Activated CD8-positive, alpha-beta T cell treated with anti-CD3 and anti-CD28 coated beads for 36 hours (primary cell): Measurements from ENCODE around the gene TST. TPM values are rescaled to one million over a fixed set of nuclear protein-coding genes. Genes with fewer than 3 reads are reported as not detected.

Experiments
- ATAC-seq: fragments of 200-7000 bp; cut with Tn5 transposase; one replicate; pipeline ENCODE4 v1.10.0; 2021; ENCODE audit warnings: mild to moderate bottlenecking, moderate library complexity
- CTCF ChIA-PET: fragments of 350-600 bp; sonication (Branson Sonifier 250); formaldehyde crosslinking; loops from one replicate; lab custom pipeline; 2021; ENCODE audit warnings: antibody characterized with exemption; lab: Charles Lee
- POLR2A ChIA-PET: fragments of 350-600 bp; sonication (Branson Sonifier 250); formaldehyde crosslinking; loops from one replicate; lab custom pipeline; 2021; ENCODE audit warnings: antibody characterized with exemption; lab: Charles Lee
- DNase-seq: peaks from one replicate; pipeline ENCODE4 v3.0.0-alpha.2; 2020
- H3K27ac Mint-ChIP-seq: one replicate; pipeline ENCODE4 v1.8.0; 2021; ENCODE audit warnings: mild to moderate bottlenecking, mixed read lengths
- H3K27me3 Mint-ChIP-seq: one replicate; pipeline ENCODE4 v1.8.0; 2021; ENCODE audit warnings: mixed read lengths
- H3K36me3 Mint-ChIP-seq: one replicate; pipeline ENCODE4 v1.8.0; 2021; ENCODE audit warnings: low read depth, mixed read lengths
- H3K4me1 Mint-ChIP-seq: one replicate; pipeline ENCODE4 v1.8.0; 2021; ENCODE audit warnings: low read depth, mixed read lengths
- H3K4me3 Mint-ChIP-seq: one replicate; pipeline ENCODE4 v1.8.0; 2021; ENCODE audit warnings: mild to moderate bottlenecking, moderate library complexity, mixed read lengths
- H3K9me3 Mint-ChIP-seq: one replicate; pipeline ENCODE4 v1.8.0; 2021; ENCODE audit warnings: mixed read lengths
- intact Hi-C: fragments of 100-400 bp; cut with micrococcal nuclease; formaldehyde crosslinking; loops from one replicate; pipeline ENCODE4 v1.10.0; 2022
- total RNA-seq, 2 experiments: library from RNA; stranded (reverse); gene quantifications; one replicate each; pipeline ENCODE4 v1.2.3, GENCODE V29; 2021
- TF ChIP-seq, protein P1 (sequence below): fragments of 200-600 bp; IDR thresholded peaks from one replicate; pipeline ENCODE4 v1.8.0; 2022; ENCODE audit warnings: antibody characterized with exemption, mild to moderate bottlenecking

TST gene
- total RNA-seq, 2 experiments from 2014 or later = 1.2 to 1.8 TPM

DNA sequence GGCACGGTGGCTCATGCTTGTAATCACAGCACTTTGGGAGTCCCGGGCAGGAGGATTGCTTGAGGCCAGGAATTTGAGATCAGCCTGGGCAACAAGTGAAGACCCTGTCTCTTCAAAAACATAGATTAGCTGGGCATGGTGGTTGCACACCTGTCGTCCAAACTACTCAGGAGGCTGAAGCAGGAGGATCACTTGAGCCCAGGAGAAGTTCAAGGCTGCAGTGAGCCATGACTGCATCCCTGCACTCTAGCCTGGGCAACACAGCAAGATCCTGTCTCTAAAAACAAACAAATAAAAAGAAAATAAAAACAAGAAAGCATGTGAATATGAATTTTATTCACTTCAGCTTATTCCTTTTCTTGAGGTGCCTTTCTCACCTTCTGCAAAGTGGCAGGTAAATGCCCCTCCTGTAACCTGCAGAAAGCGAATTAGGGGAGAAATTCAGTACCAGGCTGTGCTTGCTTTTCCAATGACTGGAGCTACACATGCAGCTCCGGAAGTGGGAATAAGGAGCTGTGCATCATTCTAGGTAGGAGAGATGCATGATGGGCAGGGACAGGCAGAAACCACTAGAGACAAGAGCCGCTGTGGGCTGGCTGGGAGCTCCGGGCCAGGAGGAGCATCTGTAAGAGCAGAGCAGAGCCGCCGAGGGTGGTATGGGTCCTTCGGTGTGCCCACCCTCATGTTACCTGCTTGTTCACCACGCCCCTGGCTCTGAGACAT is 17.6 kb upstream of the TST start:
- no peak for ATAC-seq
- H3K4me3 Mint-ChIP-seq = no peak overlapping the region

DNA sequence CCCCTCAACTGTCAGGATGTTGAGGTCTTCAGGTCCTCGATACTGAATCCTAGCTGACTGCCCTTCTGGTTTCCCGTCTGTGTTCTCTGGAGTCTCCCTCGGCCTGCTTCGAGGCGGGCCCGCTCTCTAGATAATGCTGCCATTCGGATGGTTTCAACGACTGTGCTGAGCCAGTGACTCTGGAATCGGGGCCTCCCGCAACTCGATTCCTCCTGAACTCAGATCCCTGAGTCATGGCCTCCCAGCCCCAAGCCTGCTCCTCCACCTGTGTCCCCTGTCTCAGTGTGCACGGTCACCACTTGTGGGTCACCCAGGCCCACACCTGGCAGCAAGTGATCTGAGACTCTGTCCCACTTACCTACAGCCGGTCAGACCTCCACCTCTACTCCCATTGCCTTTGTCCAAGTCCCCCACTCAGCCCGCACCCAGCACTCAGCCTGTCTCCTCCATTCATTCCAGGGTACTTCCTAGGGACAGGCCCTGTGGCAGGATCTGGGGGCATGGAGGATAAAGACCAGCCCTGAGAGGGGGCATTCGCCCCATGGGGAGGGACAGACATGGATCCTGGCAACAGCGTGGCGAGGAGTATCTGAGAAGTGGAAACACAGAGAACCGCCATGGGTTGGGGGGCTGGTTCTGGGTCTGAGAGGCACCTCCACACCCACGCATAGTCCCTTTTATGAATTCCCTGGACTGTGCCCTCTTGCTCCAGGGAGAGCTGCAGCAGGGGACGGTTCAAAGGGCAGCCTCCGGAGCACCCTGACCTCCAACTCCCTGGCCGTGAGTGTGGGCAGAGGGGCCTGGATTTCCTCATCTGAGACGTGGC is 14.6 kb upstream of the TST start:
- H3K4me3 Mint-ChIP-seq = no peak overlapping the region
- H3K27me3 Mint-ChIP-seq = peaks cover 4% of the 10 kb centered on the region
- no peak for DNase-seq
- intact Hi-C loops = no loop called here
- ATAC-seq = no peak
- no peaks in the 10 kb centered on the region for H3K36me3 Mint-ChIP-seq
- H3K4me1 Mint-ChIP-seq = no peaks in the 10 kb centered on the region
- no peak overlapping the region for H3K27ac Mint-ChIP-seq
- CTCF ChIA-PET = interaction anchor here (0.9 to 3.2 kb wide), 4 partner anchors 12 to 56 kb away, joined by 3 to 18 read pairs (median 4); no protein-coding TSS in a partner anchor
- no peaks in the 10 kb centered on the region for H3K9me3 Mint-ChIP-seq
- POLR2A ChIA-PET = no interaction called here
- TF ChIP-seq, protein P1, sequence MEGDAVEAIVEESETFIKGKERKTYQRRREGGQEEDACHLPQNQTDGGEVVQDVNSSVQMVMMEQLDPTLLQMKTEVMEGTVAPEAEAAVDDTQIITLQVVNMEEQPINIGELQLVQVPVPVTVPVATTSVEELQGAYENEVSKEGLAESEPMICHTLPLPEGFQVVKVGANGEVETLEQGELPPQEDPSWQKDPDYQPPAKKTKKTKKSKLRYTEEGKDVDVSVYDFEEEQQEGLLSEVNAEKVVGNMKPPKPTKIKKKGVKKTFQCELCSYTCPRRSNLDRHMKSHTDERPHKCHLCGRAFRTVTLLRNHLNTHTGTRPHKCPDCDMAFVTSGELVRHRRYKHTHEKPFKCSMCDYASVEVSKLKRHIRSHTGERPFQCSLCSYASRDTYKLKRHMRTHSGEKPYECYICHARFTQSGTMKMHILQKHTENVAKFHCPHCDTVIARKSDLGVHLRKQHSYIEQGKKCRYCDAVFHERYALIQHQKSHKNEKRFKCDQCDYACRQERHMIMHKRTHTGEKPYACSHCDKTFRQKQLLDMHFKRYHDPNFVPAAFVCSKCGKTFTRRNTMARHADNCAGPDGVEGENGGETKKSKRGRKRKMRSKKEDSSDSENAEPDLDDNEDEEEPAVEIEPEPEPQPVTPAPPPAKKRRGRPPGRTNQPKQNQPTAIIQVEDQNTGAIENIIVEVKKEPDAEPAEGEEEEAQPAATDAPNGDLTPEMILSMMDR = no peak

More for the DNA sequence above, 17.6 kb upstream of the TST start:
- TF ChIP-seq, protein P1 = no peak
- Mint-ChIP-seq H3K9me3 (no peaks in the 10 kb centered on the region), H3K27ac (no peak overlapping the region), H3K36me3 (no peaks in the 10 kb centered on the region), H3K4me1 (peaks cover 8% of the 10 kb centered on the region), H3K27me3 (peaks cover 5% of the 10 kb centered on the region)
- ChIA-PET POLR2A (interaction anchor here (1.3 kb wide), 1 partner anchor 11 kb away, joined by 4 read pairs; no protein-coding TSS in a partner anchor), CTCF (interaction anchor here (0.8 to 1.2 kb wide), 3 partner anchors 9 to 161 kb away, joined by 3 read pairs; no protein-coding TSS in a partner anchor)
- intact Hi-C loops = no loop called here
- DNase-seq = no peak

DNA sequence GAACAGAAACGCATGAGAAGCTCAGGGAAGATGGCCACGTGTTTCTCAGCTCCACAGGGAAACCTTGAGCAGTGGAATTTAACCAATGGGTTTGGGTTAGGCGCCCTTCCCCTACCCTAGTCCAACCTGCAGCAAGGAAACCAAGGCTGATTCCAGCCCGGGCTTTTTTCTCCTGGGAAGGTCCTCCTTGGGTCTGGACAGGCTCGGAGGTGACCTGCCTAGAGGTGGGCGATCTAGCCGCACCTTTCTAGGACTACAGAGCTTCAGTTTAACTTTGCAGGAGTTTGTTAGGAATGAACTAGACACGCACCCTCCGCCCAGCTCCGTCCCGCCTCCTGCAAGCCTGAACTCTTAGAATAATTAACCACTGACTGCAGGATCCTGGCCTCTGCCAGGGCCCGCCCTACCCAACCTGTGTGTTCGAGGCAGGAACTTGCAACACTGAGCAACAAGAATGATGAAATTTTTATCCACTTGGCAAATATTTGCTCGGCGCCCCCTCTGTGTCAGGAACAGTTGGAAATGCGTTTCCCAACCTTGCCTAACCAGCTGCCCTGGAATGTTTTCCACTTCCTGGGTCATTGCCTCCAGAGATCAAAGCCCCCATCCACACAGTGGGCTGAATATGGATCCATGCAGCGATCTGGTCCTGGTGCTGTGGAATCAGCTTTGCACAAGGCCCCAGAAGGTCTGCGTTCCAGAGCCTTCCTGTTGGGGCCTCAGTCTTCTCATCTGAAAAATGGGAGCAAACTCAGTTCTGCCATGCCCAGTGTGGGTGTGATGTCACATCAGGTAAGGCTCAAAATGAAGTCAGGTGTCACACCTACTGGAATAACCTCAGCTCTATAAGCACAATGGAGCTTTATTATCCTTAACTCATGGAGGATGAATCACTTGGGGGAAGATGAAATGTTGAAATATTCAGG is 13.6 kb upstream of the TST start:
- Mint-ChIP-seq H3K9me3 (no peaks in the 10 kb centered on the region), H3K27me3 (peaks cover 4% of the 10 kb centered on the region), H3K27ac (no peak overlapping the region), H3K4me3 (no peak overlapping the region), H3K4me1 (no peaks in the 10 kb centered on the region), H3K36me3 (no peaks in the 10 kb centered on the region)
- intact Hi-C loops = no loop called here
- ChIA-PET POLR2A (interaction anchor here (1.2 kb wide), 1 partner anchor 14 kb away, joined by 3 read pairs; the partner anchor contains the start of gene TST), CTCF (interaction anchor here (0.7 to 3.2 kb wide), 8 partner anchors 8 to 55 kb away, joined by 3 to 18 read pairs (median 3); no protein-coding TSS in a partner anchor)
- ATAC-seq (no peak), DNase-seq (no peak)
- TF ChIP-seq, protein P1 = no peak

DNA sequence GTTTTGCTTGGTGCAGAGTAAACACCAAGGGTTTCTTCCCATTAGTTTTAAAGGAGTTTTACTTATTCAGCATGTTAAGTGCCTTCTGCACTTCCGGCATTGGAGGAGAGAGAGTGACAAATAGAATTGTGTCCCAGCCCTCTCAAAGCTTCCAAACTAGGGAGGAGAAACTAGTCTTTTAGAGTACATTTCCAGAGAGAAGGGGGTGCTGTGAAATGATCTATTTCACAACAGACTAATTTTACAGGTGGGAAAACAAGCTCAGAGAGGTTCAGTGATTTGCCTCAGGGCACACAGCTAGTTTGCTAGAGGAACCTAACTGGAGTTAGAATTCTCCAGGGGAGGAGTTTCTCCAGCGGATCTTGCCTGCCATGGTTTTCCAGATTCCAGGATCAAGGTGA is 12.9 kb upstream of the TST start:
- POLR2A ChIA-PET = interaction anchor here (1.2 kb wide), 1 partner anchor 13 kb away, joined by 3 read pairs; the partner anchor contains the start of gene TST
- Mint-ChIP-seq H3K27me3 (peaks cover 2% of the 10 kb centered on the region), H3K27ac (no peak overlapping the region), H3K4me1 (no peaks in the 10 kb centered on the region), H3K4me3 (no peak overlapping the region), H3K36me3 (no peaks in the 10 kb centered on the region), H3K9me3 (no peaks in the 10 kb centered on the region)
- TF ChIP-seq, protein P1 = no peak
- CTCF ChIA-PET = interaction anchor here (0.7 to 3.2 kb wide), 5 partner anchors 9 to 34 kb away, joined by 3 to 18 read pairs (median 3); no protein-coding TSS in a partner anchor
- ATAC-seq = no peak
- intact Hi-C loops = no loop called here
- no peak for DNase-seq
